IMR-90 (cell line): Measurements from ENCODE around the gene ADGRG7. TPM values are rescaled to one million over a fixed set of nuclear protein-coding genes. Genes with fewer than 3 reads are reported as not detected.

Experiments used
- ATAC-seq: fragments of 200-7000 bp; cut with Tn5 transposase; 2 replicates; pipeline ENCODE4 v1.9.1; 2020; ENCODE audit warnings: low read depth, mild to moderate bottlenecking, moderate library complexity
- BruUV-seq: library from RNA; stranded (reverse); fragments of 400-500 nt; replicated peaks from 2 replicates; lab custom pipeline; 2021; lab: Mats Ljungman, UMichigan
- CTCF ChIA-PET: fragments of 300-600 bp; formaldehyde crosslinking; extraction: SDS; loops from one replicate; lab custom pipeline; 2021; ENCODE audit warnings: antibody characterized with exemption; lab: Yijun Ruan, JAX
- POLR2A ChIA-PET: fragments of 300-600 bp; sonication (Branson Sonifier 250); formaldehyde crosslinking; loops from one replicate; lab custom pipeline; 2022; ENCODE audit warnings: antibody characterized with exemption; ENCODE audit not compliant: unreplicated experiment; lab: Charles Lee
- DNase-seq: peaks from one replicate; pipeline ENCODE4 v3.0.0; 2013
- H2AFZ ChIP-seq: replicated peaks from 2 replicates; pipeline ENCODE3; 2013; ENCODE audit warnings: low read length, mild to moderate bottlenecking; ENCODE audit not compliant: poor library complexity
- H2AK5ac ChIP-seq: 2 replicates; pipeline ENCODE4 v1.6.1; 2013; ENCODE audit warnings: low read depth, low read length, inconsistent platforms
- H2AK9ac ChIP-seq: replicated peaks from 2 replicates; pipeline ENCODE3; 2013; ENCODE audit warnings: mild to moderate bottlenecking, low read depth, low read length, moderate library complexity; ENCODE audit not compliant: poor library complexity
- H2BK120ac ChIP-seq: 2 replicates; pipeline ENCODE4 v1.6.1; 2013; ENCODE audit warnings: low read depth, low read length, inconsistent platforms
- H2BK15ac ChIP-seq: 3 replicates; pipeline ENCODE4 v1.6.1; 2013; ENCODE audit warnings: low read depth, low read length, inconsistent platforms
- H2BK20ac ChIP-seq: 2 replicates; pipeline ENCODE4 v1.6.1; 2013; ENCODE audit warnings: low read depth, mild to moderate bottlenecking, inconsistent platforms, low read length, moderate library complexity
- H2BK5ac ChIP-seq: 2 replicates; pipeline ENCODE4 v1.6.1; 2013; ENCODE audit warnings: mild to moderate bottlenecking, low read depth, low read length, inconsistent platforms; ENCODE audit not compliant: poor library complexity, severe bottlenecking
- H3K14ac ChIP-seq: replicated peaks from 2 replicates; pipeline ENCODE4 v1.6.1; 2013; ENCODE audit warnings: low read depth, low read length, inconsistent platforms
- H3K18ac ChIP-seq: 2 replicates; pipeline ENCODE4 v1.6.1; 2013; ENCODE audit warnings: low read depth, low read length, control low read depth
- H3K23ac ChIP-seq: 2 replicates; pipeline ENCODE4 v1.6.1; 2013; ENCODE audit warnings: low read depth, low read length, inconsistent platforms
- H3K27ac ChIP-seq: 2 replicates; pipeline ENCODE4 v1.5.1; 2013; ENCODE audit warnings: mild to moderate bottlenecking, control low read depth, low read length; ENCODE audit not compliant: insufficient read depth
- H3K27me3 ChIP-seq: 2 replicates; pipeline ENCODE4 v1.6.1; 2013; ENCODE audit warnings: low read length; ENCODE audit not compliant: control insufficient read depth, insufficient read depth
- H3K36me3 ChIP-seq: 2 replicates; pipeline ENCODE4 v1.6.1; 2013; ENCODE audit warnings: low read length, mixed read lengths; ENCODE audit not compliant: control insufficient read depth, insufficient read depth
- H3K4ac ChIP-seq: 2 replicates; pipeline ENCODE4 v1.6.1; 2013; ENCODE audit warnings: low read depth, low read length, inconsistent platforms
- H3K4me1 ChIP-seq: 2 replicates; pipeline ENCODE4 v1.6.1; 2013; ENCODE audit warnings: low read length, mixed read lengths; ENCODE audit not compliant: control insufficient read depth, insufficient read depth
- H3K4me2 ChIP-seq: 2 replicates; pipeline ENCODE4 v1.6.1; 2013; ENCODE audit warnings: low read depth, mild to moderate bottlenecking, control low read depth, low read length, moderate library complexity
- H3K4me3 ChIP-seq: 2 replicates; pipeline ENCODE4 v1.5.1; 2013; ENCODE audit warnings: low read depth, mild to moderate bottlenecking, control low read depth, low read length, moderate library complexity; ENCODE audit not compliant: insufficient read depth
- H3K56ac ChIP-seq: 2 replicates; pipeline ENCODE4 v1.6.1; 2013; ENCODE audit warnings: low read length, inconsistent platforms; ENCODE audit not compliant: insufficient read depth; ENCODE audit errors: extremely low read depth
- H3K79me1 ChIP-seq, 2 experiments: 2 replicates each; pipeline ENCODE4 v1.6.1; 2013; ENCODE audit warnings: low read length in 2 of 2, inconsistent platforms in 1 of 2, low read depth in 1 of 2
- H3K9ac ChIP-seq: 2 replicates; pipeline ENCODE4 v1.6.1; 2013; ENCODE audit warnings: low read depth, low read length, control low read depth
- H3K9me1 ChIP-seq: 2 replicates; pipeline ENCODE4 v1.6.1; 2013; ENCODE audit warnings: low read length, inconsistent platforms; ENCODE audit not compliant: insufficient read depth
- H3K9me3 ChIP-seq: 2 replicates; pipeline ENCODE4 v1.6.1; 2013; ENCODE audit warnings: low read length; ENCODE audit not compliant: control insufficient read depth, insufficient read depth
- H4K20me1 ChIP-seq: 2 replicates; pipeline ENCODE4 v1.6.1; 2013; ENCODE audit warnings: low read length, inconsistent platforms; ENCODE audit not compliant: insufficient read depth
- H4K5ac ChIP-seq: 2 replicates; pipeline ENCODE4 v1.6.1; 2013; ENCODE audit warnings: mild to moderate bottlenecking, low read depth, low read length, control low read depth
- H4K8ac ChIP-seq, 2 experiments: 2 replicates each; pipeline ENCODE4 v1.6.1; 2013; ENCODE audit warnings: low read depth in 2 of 2, low read length in 2 of 2, control low read depth in 1 of 2, inconsistent platforms in 1 of 2
- H4K91ac ChIP-seq: 2 replicates; pipeline ENCODE4 v1.6.1; 2013; ENCODE audit warnings: low read depth, low read length, inconsistent platforms; ENCODE audit not compliant: insufficient read depth
- BHLHE40 ChIP-seq: fragments of 150-350 bp; IDR thresholded peaks from 2 replicates; pipeline ENCODE4 v1.6.1; 2016; ENCODE audit warnings: mild to moderate bottlenecking, low read depth, low read length
- CEBPB ChIP-seq: IDR thresholded peaks from 2 replicates; pipeline ENCODE4 v1.6.1; 2012; ENCODE audit warnings: low read depth, low read length, improper control_type of control experiment
- CHD1 ChIP-seq: IDR thresholded peaks from 2 replicates; pipeline ENCODE4 v1.6.1; 2012; ENCODE audit warnings: low read depth, low read length, improper control_type of control experiment
- FOS ChIP-seq: fragments of 150-350 bp; IDR thresholded peaks from 2 replicates; pipeline ENCODE4 v1.6.1; 2016; ENCODE audit warnings: low read depth, low read length
- MAFK ChIP-seq: IDR thresholded peaks from 2 replicates; pipeline ENCODE4 v1.6.1; 2012; ENCODE audit warnings: low read depth, low read length, improper control_type of control experiment
- MAZ ChIP-seq: IDR thresholded peaks from 2 replicates; pipeline ENCODE4 v1.6.1; 2012; ENCODE audit warnings: low read depth, mild to moderate bottlenecking, low read length, improper control_type of control experiment, moderate library complexity, borderline replicate concordance
- MXI1 ChIP-seq: IDR thresholded peaks from 2 replicates; pipeline ENCODE4 v1.6.1; 2012; ENCODE audit warnings: low read depth, mild to moderate bottlenecking, low read length, moderate library complexity, borderline replicate concordance
- NFE2L2 ChIP-seq: fragments of 150-350 bp; IDR thresholded peaks from 2 replicates; pipeline ENCODE4 v1.6.1; 2016; ENCODE audit warnings: low read depth, mild to moderate bottlenecking, low read length
- POLR2A ChIP-seq: IDR thresholded peaks from 2 replicates; pipeline ENCODE4 v1.6.1; 2012; ENCODE audit warnings: mild to moderate bottlenecking, low read depth, low read length
- RAD21 ChIP-seq: IDR thresholded peaks from 2 replicates; pipeline ENCODE4 v1.6.1; 2012; ENCODE audit warnings: low read length, improper control_type of control experiment
- RFX5 ChIP-seq: IDR thresholded peaks from 2 replicates; pipeline ENCODE4 v1.8.0; 2012; ENCODE audit warnings: low read depth, mild to moderate bottlenecking, low read length, moderate library complexity
- SMC3 ChIP-seq: fragments of 150-350 bp; IDR thresholded peaks from 2 replicates; pipeline ENCODE4 v1.6.1; 2016; ENCODE audit warnings: low read depth, mild to moderate bottlenecking, antibody characterized with exemption, low read length, moderate library complexity
- WGBS, 2 experiments: methylation state at CpG; one replicate each; pipeline versions ENCODE4 v1.1.5 to v1.1.7; 2013; ENCODE audit warnings: missing lambda C conversion rate in 2 of 2; ENCODE audit not compliant: insufficient read length in 1 of 2; ENCODE audit errors: extremely low coverage in 2 of 2; 5-methylcytosine and 5-hydroxymethylcytosine counted together
- dilution Hi-C: fragments of 300-500 bp; cut with HindIII; formaldehyde crosslinking; loops from one replicate; pipeline ENCODE4 v1.14.3; 2018; ENCODE audit warnings: low sequenced_read_pairs; ENCODE audit not compliant: unreplicated experiment
- in situ Hi-C: fragments of 300-500 bp; cut with MboI; formaldehyde crosslinking; loops from 3 replicates; pipeline ENCODE4 v1.14.3; 2019; ENCODE audit warnings: low sequenced_read_pairs, inconsistent platforms, mixed read lengths
- intact Hi-C: fragments of 100-400 bp; cut with micrococcal nuclease; formaldehyde crosslinking; loops from 2 replicates; pipeline ENCODE4 v1.10.0; 2022
- polyA plus RNA-seq, 3 experiments: library from polyadenylated mRNA; depleted of rRNA; stranded (reverse); fragments of >200 nt; gene quantifications; 2 replicates each; pipeline ENCODE4 v1.2.3, GENCODE V29; 2012; ENCODE audit warnings: low replicate concordance in 1 of 3
- total RNA-seq: library from RNA; depleted of rRNA; stranded (reverse); fragments of >200 nt; gene quantifications from 2 replicates; pipeline ENCODE4 v1.2.3, GENCODE V29; 2012
- TF ChIP-seq, protein P1 (sequence below): fragments of 150-350 bp; IDR thresholded peaks from 2 replicates; pipeline ENCODE4 v1.6.1; 2017; ENCODE audit warnings: mild to moderate bottlenecking, antibody characterized with exemption, low read length, low read depth
- TF ChIP-seq, protein P2 (sequence below): fragments of 150-350 bp; IDR thresholded peaks from 2 replicates; pipeline ENCODE4 v1.6.1; 2016; ENCODE audit warnings: low read depth, mild to moderate bottlenecking, low read length, moderate library complexity, borderline replicate concordance
- TF ChIP-seq, protein P3 (sequence below): conservative IDR thresholded peaks from 2 replicates; pipeline ENCODE4 v1.5.1; 2012; ENCODE audit warnings: mild to moderate bottlenecking, low read depth, low read length, improper control_type of control experiment

The ADGRG7 gene
- total and polyA plus RNA-seq, 2 of the 4 experiments (the other 2 are of a cell fraction): not detected

DNA sequence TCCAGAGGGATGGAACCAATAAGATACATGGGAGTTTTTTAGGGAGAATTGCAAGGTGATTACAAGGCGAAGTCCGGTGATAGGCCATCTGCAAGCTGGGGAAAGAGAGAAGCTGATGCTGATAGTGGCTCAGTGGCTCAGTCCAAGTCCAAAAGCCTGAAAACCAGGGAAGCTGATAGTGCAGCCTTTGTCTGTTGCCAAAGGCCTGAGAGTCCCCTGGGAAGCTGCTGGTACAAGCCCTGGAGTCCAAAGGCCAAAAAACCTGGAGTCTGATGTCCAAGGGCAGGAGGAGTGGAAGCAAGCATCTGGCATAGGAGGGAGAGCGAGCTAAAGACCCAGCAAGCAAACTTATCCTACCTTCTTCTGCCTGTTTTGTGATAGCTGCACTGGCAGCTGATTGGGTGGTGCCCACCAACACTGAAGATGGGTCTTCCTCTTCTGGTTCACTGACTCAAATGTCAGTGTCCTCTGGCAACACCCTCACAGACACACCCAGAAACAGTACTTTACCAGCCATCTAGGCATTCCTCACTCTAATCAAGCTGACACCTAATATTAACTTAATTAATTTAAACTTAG lies 116.6 kb downstream of the ADGRG7 start:
- Histone ChIP-seq H3K4ac (no peak overlapping the region), H2BK120ac (no peak overlapping the region), H3K4me1 (peaks cover 4% of the 10 kb centered on the region; the same call in 1 of the 2 replicates), H3K9me3 (no peaks in the 10 kb centered on the region), H3K36me3 (peaks cover 31% of the 10 kb centered on the region), H3K9ac (no peak overlapping the region), H3K79me1 (peaks cover 16 to 40% of the 10 kb centered on the region in 2 experiments), H3K27ac (no peak overlapping the region), H2BK15ac (no peak overlapping the region), H3K18ac (no peak overlapping the region), H4K8ac (no peak overlapping the region), H3K14ac (no peak overlapping the region), H3K9me1 (peaks cover 8% of the 10 kb centered on the region), H2BK20ac (no peak overlapping the region), H4K91ac (no peak overlapping the region), H3K23ac (no peak overlapping the region), H2AFZ (no peak overlapping the region), H3K27me3 (no peaks in the 10 kb centered on the region), H3K4me3 (no peak overlapping the region), H2BK5ac (no peak overlapping the region), H4K5ac (no peak overlapping the region), H2AK5ac (no peak overlapping the region), H4K20me1 (peaks cover 32% of the 10 kb centered on the region), H3K56ac (no peak overlapping the region), H2AK9ac (no peak overlapping the region), H3K4me2 (no peak overlapping the region)
- CTCF ChIA-PET: interaction anchor here (0.5 kb wide), 1 partner anchor 72 kb away, joined by 3 read pairs; no protein-coding TSS in a partner anchor
- WGBS, 2 experiments: 100% methylated on average over 2 of the region's 3 CpGs; no CpG with 5 or more reads in 1 of the 2 experiments
- POLR2A ChIA-PET: interaction anchor here (0.6 kb wide), 1 partner anchor 15 kb away, joined by 3 read pairs; no protein-coding TSS in a partner anchor
- in situ Hi-C loops (loop anchor here (25.0 kb wide), 1 partner anchor 889 kb away; no protein-coding TSS in a partner anchor), dilution Hi-C loops (no loop called here), intact Hi-C loops (no loop called here)
- no peak for ATAC-seq
- DNase-seq: no peak
- BruUV-seq: no TSS peak
- TF ChIP-seq RFX5 (no peak), BHLHE40 (no peak), NFE2L2 (no peak), MAZ (no peak), MAFK (no peak), CHD1 (no peak), SMC3 (no peak), POLR2A (no peak), MXI1 (no peak), RAD21 (no peak), FOS (no peak), CEBPB (no peak)
- TF ChIP-seq, protein P1, sequence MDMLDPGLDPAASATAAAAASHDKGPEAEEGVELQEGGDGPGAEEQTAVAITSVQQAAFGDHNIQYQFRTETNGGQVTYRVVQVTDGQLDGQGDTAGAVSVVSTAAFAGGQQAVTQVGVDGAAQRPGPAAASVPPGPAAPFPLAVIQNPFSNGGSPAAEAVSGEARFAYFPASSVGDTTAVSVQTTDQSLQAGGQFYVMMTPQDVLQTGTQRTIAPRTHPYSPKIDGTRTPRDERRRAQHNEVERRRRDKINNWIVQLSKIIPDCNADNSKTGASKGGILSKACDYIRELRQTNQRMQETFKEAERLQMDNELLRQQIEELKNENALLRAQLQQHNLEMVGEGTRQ: no peak
- TF ChIP-seq, protein P2, sequence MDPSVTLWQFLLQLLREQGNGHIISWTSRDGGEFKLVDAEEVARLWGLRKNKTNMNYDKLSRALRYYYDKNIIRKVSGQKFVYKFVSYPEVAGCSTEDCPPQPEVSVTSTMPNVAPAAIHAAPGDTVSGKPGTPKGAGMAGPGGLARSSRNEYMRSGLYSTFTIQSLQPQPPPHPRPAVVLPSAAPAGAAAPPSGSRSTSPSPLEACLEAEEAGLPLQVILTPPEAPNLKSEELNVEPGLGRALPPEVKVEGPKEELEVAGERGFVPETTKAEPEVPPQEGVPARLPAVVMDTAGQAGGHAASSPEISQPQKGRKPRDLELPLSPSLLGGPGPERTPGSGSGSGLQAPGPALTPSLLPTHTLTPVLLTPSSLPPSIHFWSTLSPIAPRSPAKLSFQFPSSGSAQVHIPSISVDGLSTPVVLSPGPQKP: no peak
- TF ChIP-seq, protein P3, sequence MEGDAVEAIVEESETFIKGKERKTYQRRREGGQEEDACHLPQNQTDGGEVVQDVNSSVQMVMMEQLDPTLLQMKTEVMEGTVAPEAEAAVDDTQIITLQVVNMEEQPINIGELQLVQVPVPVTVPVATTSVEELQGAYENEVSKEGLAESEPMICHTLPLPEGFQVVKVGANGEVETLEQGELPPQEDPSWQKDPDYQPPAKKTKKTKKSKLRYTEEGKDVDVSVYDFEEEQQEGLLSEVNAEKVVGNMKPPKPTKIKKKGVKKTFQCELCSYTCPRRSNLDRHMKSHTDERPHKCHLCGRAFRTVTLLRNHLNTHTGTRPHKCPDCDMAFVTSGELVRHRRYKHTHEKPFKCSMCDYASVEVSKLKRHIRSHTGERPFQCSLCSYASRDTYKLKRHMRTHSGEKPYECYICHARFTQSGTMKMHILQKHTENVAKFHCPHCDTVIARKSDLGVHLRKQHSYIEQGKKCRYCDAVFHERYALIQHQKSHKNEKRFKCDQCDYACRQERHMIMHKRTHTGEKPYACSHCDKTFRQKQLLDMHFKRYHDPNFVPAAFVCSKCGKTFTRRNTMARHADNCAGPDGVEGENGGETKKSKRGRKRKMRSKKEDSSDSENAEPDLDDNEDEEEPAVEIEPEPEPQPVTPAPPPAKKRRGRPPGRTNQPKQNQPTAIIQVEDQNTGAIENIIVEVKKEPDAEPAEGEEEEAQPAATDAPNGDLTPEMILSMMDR: no peak
